NCI-H510A treated with DMSO at 0.1 percent for 48 hours (cell line): ENCODE results near the gene WFIKKN2.
"Not testable (repeated sequence)": the region's sequence is repeated elsewhere in the genome, so short reads cannot be mapped to it uniquely, and the experiment has no call there.

Experiments used
- DNase-seq: peaks from one replicate; lab custom pipeline; 2025; lab: John Stamatoyannopoulos, UW

WFIKKN2 gene

GRCh38 chr17:50853781-50854180 is 18.4 kb downstream of the WFIKKN2 start:
- DNase-seq, result no peak

GRCh38 chr17:50855708-50856330 is 20.4 kb downstream of the WFIKKN2 start:
- peak; percentile 66 for DNase-seq

GRCh38 chr17:50856431-50856830 is 21.0 kb downstream of the WFIKKN2 start:
- DNase-seq, result no peak

GRCh38 chr17:50858486-50859225 is 23.3 kb downstream of the WFIKKN2 start:
- no peak for DNase-seq

GRCh38 chr17:50859727-50860126 is 24.3 kb downstream of the WFIKKN2 start:
- DNase-seq, result not testable (repeated sequence)

DNA sequence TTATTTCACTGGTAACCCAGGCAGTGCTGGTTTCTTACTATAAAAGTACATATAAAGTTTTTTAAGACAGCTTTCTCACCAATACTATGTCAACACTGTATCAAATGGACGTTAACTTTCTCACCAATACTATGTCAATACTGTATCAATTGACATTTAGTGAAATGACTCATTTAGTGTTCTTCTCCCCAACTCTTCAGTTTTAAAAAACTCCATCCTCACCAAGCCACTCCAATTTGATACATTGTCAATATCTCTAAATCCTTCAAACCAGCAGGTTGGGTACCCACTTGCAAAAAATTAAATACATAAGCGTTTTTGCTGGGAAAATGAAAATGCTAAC is 25.9 kb downstream of the WFIKKN2 start:
- DNase-seq, result no peak

DNA sequence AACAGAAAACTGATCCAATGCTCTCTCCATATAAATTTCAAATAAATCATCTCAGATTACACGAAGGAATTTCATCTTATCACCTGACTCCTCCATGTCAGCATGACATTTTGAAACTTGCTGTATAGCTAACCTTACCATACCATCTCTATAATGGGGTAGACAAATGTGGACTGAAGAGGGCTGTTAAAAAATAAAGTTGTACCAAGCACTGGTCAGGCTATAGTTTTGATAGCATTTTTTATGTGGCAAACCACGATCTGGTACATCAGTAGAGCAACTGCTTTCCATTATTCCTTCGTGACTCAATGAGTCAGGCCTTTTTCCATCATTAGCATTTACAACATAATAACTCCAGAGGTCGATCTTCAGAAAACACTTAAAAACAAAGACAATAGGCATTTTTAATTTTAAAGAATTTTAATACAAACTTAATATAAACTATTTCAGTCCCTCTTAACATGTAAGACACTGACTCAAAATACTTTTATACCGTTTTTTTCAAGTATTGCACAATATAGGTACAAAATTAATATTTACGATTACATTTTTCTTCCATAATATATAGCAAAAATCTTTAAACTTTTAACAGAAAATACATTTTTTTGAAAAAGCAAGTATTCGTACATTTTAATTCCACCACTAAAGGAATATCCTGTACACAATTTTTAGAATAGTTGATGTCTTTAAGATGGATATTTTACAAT is 26.6 kb downstream of the WFIKKN2 start:
- DNase-seq, result no peak

- peak; percentile 31 for DNase-seq
Observed at GRCh38 chr17:50863221-50863843, 27.9 kb downstream of the WFIKKN2 start.

DNA sequence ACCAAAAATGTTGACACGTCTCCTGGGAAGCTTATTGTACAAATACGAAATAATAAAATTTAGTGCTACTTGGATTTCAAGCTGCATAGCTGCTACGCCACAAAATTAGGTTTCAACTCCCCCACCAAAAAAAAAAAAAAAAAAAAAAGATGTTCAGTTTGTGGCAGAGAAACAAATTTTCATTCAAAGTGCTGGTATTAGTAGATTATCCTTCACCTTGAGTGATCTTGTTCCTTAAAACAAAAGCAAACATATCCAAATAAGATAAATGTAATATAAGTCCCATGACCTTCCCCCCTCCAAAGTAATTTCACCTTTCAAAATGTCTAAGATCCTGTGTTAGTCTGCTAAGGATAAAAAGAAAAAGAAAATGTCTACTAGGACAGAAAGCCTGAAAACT is 28.5 kb downstream of the WFIKKN2 start:
- DNase-seq, result no peak

DNA sequence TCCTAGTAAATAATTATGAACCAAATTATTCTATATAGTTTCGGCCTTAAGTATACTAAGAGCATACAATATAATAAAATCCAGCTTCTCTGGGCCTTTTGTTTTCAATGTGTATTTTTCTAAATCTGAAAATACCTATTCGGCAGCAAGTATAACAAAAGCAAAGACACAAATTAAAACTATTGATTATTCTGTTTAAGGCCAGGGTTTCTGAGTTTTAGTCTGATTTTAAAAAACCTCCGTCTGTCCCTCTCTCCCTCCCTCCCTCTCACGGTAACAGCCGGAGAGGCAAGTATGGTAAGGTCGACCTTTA is 29.3 kb downstream of the WFIKKN2 start:
- DNase-seq, result no peak

DNA sequence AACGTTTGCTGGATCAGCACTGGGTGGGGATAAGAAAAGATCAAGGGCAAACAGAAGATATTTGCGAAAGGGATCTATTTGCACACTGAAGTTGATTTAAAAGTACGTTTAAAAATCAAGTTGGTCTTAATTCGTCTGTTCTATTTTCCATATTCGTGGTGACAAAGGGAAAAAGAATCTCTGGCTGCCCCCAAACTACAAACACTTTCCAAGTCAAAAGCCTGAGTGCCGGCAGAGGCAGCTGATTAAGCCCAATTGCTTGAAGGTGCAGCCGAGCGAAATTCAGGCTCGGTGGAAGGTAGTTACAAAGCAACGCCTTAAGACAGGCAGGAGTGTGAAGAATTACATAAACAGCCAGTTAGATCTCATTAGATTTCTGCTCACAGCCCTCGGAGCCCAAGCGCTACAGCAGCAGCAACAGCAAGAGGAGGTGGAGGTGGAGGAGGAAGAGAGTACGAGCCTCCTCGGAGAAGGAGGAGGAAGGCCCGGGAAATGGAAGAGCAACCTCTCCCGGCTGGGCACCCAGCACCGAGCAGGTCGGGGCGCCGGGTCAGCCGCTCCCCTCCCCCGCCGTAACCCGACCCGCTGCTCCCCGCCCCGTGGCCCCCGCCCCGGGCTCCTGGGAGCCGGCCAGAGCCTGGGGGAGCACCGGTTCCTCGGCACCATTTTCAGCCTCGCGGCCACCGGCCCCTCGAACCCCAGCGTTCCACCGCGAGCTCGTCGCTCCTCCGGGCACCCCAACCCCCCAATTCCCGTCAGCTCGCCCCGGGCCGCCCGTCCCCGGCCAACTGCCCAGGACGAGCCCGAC is 29.9 kb downstream of the WFIKKN2 start:
- DNase-seq, result peak; percentile 60

- no peak for DNase-seq
Observed at GRCh38 chr17:50865868-50866260, 30.5 kb downstream of the WFIKKN2 start.

DNA sequence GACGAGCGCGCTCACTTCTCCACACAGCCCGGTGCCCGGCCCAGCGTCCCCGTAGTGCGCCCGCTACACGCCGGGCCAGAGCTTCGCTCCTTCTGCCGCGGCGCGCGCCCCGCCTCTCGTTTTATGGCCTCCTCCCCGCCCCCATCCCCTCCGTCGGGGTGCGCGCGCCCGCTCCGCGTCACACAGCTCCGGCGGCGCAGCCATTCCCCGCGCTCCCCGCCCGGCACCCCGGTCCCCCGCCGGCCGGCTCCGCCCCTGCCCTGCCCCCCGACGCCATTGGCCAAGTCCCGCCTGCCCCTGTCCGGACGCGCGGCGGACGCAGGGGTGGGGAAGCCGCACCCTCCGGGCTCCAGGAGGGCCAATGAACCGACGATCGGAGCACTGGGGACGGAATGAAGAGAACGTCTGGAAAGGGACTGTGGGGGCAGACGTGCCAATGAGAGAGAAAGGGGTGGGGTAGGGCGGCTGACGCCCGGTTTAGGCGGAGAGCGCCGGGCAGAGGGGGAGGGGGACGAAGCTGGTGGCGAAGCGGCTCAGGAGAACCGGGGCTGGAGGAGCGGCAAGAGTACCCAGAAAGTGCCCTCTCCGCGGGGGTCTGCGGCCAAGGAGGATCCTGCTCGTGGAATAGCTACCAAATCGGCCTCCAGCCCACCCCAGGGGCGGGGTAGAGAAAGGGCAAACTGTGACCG is 31.0 kb downstream of the WFIKKN2 start, which contains the start of gene TOB1:
TSS of gene TOB1 (minus strand) at position 94 of the 689 bp plus-strand sequence. CDS start 2,337 bp downstream, outside the sequence.
- DNase-seq, result peak; percentile 96

GRCh38 chr17:50866950-50867362 is 31.6 kb downstream of the WFIKKN2 start:
- peak; percentile 81 for DNase-seq

DNA sequence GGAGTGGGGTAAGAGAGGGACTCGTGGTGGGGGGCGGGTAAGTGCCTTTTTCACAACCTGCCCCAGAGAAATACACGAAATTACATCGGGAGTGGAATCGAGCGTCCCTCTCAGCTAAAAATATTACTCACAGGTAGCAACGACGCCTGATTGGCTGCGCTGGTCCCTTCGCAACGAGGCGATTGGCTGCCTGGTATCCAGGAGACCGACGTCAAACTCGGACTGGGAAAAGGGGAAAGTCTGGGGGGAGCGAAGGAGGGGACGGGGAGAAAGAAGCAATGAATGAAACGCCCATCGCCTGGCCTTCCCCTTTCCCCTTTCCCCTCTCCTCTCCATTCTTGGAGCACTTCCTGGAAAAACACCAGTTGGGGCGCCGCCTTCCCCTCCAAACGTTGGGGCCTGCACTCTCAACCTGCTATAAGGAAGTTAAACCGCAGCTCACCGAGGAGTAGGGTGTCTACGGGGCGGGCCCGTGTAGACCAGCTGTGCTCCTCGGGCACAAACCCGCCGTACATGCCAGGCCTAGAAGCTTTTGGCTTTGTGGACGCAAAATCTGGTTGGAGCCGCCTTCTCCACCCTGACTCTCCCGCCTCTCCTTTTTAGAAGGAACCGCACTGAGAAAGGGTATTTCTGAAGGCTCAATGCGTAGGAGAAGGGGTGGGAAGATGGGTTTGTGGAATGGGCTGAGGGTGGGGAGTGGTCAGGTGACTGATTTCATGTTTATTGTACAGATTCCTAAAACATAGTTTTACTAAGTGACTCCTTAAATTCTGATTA is 32.2 kb downstream of the WFIKKN2 start:
- peak; percentile 98 for DNase-seq

DNA sequence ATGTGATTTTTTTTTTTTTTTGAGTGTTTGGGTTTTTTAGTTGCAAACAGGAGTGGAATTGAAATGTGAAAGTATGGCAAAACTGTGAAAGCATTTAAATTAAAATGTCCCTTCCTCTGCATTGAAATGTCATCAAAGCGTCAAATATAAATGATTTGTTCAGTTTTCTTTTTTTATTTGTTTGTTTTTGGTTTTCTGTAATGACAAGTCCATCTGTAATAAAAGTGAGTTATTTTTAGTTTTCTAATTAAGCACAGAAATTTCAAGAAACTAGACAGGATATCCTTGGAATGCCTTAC is 32.7 kb downstream of the WFIKKN2 start:
- DNase-seq, result no peak

DNA sequence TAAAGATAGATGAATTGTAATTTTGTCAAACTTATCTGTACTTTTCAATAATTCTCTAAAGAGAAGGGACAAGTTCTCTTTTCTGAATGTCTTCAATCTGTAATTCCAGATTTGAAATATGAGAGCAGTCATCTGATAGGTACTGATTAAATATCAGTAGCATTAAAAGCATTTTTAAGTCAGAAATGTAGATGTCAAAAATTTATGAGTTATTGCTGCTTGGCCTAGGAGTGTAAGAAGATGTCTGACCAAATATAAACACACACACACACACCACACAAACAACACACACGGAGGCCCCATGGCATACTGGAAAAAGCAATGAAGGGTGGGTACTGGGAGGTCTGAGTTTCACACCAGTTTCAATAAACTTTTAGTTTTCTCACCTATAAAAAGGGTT is 33.2 kb downstream of the WFIKKN2 start:
- no peak for DNase-seq

DNA sequence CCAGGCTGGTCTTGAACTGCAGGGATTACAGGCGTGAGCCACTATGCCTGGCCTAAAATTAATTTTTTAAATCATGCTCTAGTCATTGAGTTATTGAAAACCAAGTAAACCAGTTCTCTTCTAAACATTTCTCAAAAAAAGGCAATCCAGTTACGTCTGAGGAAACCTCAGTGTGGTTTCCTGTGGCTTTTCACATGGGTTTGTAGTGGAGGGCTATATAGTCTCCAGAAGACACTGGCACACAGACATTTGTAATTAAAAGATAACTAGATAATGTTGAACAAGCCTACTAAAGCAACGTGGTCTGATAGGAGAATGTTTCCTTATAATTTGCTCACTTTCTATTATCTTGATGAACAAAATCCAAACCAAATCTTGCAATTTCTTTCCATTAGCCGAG is 36.0 kb downstream of the WFIKKN2 start:
- no peak for DNase-seq

DNA sequence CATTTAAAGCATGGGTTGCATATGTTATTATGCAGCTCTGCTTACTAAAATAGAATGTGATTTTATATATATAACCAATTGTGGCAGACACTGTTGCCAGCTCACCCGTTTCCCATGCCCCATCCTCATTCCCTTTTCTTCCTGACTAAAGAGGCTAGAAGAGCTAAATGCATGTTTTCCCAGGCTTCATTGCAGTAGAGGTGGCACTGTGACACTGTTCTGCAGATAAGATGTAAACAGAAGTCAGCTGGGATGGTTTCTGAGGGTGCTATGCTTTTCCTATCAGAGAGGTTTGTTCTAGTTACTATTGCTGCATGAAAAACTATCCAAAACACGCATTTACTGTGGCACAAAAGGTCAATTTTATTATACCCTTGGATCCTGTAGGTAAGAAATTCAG is 36.5 kb downstream of the WFIKKN2 start:
- DNase-seq, result no peak

GRCh38 chr17:50872710-50873424 is 37.5 kb downstream of the WFIKKN2 start:
- no peak for DNase-seq
